NCI-H2029 treated with DMSO at 0.1 percent for 48 hours (cell line): ENCODE measurements around the gene PDE4B.
"Not testable (repeated sequence)": the region's sequence is repeated elsewhere in the genome, so short reads cannot be mapped to it uniquely, and the experiment has no call there.

Experiments used
- DNase-seq: peaks from one replicate; lab custom pipeline; 2025; lab: John Stamatoyannopoulos, UW

The PDE4B gene

DNA sequence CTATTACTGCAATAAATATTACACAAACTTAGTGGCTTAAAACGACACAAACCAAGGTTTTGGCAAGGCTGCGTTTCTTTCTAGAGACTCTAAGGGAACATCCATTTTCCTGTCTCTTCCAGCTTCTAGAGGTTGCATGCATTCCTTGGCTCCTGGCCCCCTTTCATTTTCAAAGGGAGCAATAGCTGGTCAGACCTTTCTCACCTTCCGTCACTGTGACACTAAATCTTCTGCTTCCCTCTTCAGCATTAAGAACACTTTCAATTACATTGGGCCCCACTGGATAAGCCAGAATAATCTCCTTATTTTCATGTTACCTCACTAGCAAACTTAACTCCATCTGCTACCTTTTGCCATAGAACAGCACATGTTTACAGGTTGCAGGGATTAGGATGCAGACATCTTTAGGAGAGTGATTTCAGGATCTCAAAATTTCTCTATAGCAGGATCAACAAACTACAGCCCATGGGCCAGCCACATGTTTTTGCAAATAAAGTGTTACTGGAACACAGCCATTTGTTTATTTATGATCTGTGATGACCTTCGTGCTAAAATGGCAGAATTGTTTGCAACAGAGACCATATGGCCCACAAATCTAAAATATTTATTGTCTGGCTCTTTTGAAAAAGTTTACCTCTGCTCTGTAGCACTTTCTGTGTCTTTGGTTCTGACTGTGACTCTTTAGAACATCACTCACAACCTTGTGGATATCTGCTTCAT is 519.7 kb downstream of the PDE4B start:
- DNase-seq: no peak

- no peak for DNase-seq
Measured at GRCh38 chr1:66313429-66313828, 520.7 kb downstream of the PDE4B start.

DNA sequence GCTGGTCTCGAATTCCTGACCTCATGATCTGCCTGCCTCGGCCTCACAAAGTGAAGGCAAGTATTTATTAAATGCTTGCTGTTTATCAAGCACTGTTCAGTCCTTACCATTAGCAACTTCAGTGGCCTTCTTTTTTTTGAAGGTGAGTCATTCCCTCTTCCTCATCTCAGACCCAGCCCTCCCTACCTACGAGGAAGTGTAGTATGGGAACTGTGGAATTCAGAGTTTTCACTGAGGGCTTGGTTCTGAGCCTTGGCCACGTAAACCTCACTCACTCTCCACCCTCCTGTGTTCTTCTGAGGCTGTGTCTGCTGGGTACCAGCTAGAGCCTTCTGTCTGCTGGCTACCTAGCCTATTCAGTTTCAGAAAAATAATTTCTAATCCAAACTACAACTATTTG is 523.0 kb downstream of the PDE4B start:
- DNase-seq: no peak

GRCh38 chr1:66316464-66317247 is 524.0 kb downstream of the PDE4B start:
- no peak for DNase-seq

DNA sequence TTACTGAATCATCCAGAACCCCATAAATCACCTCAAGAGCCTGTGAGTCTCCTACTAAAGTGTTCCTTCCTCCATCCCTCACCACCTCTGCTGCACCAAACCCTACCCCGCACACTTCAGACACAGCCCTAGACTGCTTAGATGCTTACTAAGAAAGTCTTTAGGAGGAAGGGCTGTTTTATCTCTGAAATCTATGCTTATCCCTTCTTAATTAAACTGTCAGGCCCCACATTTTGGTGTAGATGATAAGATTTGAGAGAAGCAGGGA is 524.5 kb downstream of the PDE4B start:
- no peak for DNase-seq

GRCh38 chr1:66320231-66320630 is 527.5 kb downstream of the PDE4B start:
- DNase-seq: no peak

- not testable (repeated sequence) for DNase-seq
Measured at GRCh38 chr1:66322462-66322861, 529.8 kb downstream of the PDE4B start.

DNA sequence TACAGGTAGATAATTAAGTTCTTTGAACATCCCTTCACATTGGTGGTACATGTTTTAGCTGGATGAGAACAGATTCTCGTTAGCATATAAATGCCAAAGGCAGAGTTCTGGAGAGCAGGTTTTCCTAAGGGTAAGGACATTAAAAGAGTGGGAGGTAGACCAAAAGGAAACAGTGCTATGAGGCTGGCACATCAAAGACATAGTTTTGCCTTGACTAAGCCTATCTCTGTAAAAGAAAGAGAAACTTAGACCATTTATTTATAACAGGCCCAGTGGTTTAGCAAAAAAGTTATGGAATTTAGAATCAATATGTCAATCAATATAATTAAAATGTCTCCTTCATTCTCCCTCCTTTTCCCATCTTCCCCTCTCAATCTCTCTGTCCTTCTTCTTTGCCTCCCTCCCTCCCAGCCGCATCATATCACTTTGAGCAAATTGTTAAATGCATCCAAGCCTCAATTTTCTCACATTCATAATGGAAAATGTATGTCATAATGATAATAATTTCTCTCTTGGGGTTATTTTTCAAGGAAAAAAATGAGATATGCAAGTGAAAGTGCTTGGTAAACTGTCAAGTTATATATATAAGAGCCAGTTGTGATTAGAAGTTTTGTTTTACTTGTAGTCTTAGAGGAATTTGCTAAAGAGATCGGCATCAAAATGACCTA is 531.4 kb downstream of the PDE4B start:
- no peak for DNase-seq

DNA sequence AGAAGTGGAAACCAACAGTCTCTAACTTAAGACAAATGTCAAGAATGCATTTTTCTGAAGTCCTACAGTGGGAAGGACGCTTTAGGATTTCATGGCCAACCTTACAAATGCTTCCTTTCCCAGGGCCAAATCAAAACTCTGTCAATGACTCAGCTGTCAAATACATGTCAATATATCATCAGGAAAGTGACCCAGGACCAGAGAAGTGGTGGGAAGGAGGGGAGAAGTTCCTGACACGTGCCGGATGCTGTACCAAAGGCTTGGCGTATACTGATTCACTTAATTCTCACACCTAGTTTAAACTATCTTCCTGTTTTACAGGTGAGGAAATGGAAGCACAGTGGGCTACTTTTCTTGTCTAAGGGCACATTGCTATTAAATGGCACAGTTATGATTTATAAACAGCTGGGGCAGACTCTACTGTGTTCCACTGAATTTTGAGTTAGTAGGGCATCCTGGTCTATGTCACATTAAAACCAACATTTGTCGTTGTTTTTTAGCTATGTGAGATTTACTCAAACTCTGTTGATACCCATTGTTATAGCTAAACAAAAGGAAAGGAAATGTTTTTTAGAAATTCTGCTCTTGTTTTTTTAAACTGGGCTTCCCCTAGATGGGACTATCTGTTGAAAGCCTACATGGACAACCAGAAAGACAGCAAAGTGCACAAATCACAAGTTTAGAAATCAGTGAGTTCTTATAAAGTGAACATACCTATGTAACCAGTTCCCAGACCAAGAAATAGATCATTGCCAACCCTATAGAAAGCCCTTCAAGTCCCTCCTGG is 533.1 kb downstream of the PDE4B start:
- no peak for DNase-seq

DNA sequence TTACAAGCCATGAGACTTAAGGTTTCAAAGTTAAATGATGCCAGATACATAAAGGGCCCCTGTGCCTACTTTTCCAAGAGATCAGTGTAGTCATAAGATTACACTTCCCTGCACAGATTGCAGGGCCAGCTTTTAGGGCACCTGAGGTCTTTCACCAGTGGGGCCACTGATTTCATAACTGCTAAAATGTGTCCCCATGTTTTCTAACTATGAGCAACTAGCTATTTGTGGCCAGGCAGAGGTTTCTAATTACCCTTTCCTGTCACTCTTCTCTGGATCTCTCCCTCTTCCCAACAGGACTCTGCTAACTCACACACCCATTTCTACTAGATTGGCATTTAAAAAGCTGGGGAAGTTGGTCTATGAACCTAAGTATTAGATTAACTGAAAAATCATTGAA is 534.2 kb downstream of the PDE4B start:
- DNase-seq: no peak

- DNase-seq: no peak
Measured at GRCh38 chr1:66327588-66327987, 534.9 kb downstream of the PDE4B start.

GRCh38 chr1:66328896-66329295 is 536.2 kb downstream of the PDE4B start:
- no peak for DNase-seq

DNA sequence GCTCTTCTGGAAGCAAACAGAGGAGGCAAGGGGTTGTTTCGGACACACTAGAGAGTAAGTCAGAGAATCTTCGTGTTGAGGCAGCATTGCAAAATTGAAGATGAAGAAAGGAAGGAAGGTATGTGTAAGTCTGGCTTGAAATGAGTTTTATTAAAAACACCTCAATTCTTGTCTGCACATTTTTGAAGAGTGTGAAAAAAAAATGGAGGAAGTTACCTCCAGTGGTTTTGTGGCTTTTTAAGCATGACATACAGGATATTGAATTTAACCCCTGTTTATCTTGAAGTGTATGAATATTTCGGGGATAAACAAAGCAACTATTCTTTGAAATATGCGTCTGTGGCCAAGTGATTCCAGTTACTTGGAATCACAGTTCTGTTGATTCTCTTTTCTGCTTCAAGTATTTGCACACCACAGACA is 538.0 kb downstream of the PDE4B start:
- DNase-seq: no peak

DNA sequence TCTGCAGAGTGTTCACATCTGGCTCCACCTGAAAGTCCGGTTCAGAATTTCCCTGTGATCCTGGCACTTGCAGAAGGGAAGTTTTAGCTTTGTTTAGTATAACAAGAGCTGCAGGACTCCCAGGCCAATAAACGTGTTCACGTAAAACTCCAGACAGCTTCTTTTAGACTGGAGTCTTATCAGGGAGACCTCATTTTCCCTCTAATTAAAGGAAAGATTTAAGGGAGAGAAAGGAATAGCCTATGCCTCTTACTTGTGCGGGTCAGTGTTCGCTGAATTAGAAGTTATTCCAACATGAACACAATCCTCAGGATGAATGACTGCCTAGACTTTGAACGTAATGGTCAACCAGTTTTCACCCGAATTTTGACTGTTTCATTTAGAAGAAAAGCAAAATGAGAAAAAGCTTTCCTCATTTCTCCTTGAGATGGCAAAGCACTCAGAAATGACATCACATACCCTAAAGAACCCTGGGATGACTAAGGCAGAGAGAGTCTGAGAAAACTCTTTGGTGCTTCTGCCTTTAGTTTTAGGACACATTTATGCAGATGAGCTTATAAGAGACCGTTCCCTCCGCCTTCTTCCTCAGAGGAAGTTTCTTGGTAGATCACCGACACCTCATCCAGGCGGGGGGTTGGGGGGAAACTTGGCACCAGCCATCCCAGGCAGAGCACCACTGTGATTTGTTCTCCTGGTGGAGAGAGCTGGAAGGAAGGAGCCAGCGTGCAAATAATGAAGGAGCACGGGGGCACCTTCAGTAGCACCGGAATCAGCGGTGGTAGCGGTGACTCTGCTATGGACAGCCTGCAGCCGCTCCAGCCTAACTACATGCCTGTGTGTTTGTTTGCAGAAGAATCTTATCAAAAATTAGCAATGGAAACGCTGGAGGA is 539.2 kb downstream of the PDE4B start:
- no peak for DNase-seq

DNA sequence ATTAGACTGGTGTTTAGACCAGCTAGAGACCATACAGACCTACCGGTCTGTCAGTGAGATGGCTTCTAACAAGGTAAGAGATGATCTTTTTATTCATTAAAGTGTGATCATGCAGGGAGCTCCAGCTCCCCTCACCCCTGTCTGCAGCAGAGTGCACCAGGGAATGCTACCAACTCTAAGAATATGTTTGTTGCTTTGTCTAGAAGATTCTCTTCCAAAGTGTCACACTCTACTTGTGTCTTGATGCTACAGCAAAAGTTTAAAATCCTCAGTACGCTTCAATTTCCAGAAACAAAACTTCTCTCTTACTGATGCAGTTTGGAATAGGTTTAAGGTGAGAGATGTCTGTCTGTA is 539.8 kb downstream of the PDE4B start:
- DNase-seq: no peak

GRCh38 chr1:66333466-66334199 is 540.9 kb downstream of the PDE4B start:
- no peak for DNase-seq

GRCh38 chr1:66334318-66334717 is 541.6 kb downstream of the PDE4B start:
- DNase-seq: no peak

DNA sequence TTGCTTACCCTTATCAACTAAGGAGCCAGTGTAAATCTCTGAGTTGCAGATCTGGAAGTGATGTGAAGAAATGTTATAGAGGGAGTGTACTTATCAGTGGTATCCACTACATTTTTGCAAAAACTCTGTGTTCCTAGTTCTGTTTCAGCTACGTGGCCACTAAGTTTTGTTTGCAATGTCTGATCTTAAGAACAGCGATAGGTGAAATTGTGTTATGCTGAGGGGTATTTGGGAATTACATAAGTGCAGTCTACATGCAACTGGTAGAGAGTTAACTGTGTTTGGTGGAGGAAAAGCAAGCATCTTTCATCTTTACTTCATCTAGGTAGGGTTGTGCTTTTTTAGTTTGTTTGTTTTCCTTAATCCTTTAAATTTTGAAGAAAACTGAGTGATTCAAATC is 542.4 kb downstream of the PDE4B start:
- DNase-seq: no peak

DNA sequence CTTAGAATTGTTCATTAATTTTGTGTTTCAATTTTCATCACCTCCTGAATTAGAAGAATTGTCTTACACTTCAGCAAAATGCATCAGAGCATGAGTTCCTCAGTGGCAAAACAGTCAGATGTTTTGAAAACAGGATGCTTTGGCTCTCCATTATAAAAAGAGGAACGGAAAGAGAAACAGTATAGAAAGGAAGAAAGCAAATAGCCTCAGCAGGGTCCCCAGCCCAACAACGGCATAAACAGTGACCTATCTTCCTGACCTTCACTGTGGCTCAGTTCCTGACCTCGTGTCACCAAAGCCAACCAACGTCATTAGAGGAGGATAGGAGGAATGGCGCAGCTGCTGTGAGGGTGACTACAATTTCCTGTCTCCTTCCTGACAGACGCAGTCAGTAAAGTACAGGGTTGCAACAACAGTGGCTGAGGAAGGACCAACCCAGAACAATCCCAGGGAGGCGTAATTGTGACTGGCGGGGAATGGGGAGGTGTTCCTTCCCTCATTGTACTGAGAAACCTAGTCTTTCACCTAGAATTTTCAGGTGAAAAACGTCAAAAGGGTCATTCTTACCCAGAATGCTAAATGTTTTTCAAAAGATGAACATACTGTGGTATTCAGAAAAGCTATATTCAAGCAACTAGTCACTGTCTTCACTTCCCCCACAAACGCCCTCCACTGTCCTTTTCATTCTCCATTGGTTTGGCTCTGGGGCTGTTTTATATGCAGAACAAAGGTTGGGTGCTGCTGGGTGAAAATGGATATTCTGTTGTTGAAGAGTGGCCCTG is 543.4 kb downstream of the PDE4B start:
- no peak for DNase-seq

DNA sequence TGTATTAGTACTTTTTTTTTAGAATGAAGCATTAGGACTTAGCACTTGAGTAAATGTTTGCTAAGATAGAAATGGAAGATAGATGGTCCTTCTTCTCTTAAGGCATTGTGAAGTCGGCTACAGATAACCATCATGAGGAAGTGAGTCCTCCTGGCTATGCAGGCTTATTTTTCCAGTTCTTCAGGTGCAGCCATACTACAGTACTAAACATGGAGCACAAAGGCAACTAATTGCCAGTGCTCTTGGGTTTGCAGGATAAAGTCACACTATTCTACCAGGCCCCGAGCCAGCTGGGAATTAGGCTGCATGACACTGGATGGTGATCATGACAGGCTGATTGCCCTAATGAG is 543.9 kb downstream of the PDE4B start:
- no peak for DNase-seq
